ENCODE results near the gene C1QTNF6.

DNA sequence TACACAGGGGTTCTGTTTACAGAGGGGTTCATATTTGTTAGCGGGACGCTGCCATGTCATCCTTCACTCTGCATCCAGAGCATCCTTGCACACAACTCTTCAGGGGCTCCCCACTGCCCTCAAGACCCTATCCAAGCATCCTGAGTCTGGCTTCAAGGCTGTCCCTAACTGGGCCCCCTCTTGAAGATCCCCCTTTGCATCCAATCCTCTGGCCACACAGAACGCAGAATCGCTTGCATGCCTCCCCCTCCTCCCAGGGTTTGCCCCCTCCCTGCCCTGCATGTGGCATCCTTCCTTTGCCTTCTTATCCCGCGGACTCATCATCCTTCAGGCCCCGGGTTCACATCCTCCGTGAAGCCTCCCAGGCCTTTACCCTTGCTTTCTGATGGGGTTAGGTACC, 18.6 kb downstream of the C1QTNF6 start:
- TF ChIP-seq ZNF274 (IDR thresholded peaks at IDR 0.05; ENCODE audit: low read depth, low read length) (no peak), YY1 (IDR thresholded peaks at IDR 0.05; ENCODE audit: insufficient read depth, insufficient read length) (no peak), SUZ12 (IDR thresholded peaks at IDR 0.05; ENCODE audit: extremely low read depth, insufficient read depth, insufficient read length) (no peak)
